ENCODE measurements around the gene RAE1.
"Not testable (repeated sequence)": the region's sequence is repeated elsewhere in the genome, so short reads cannot be mapped to it uniquely, and the experiment has no call there.

The RAE1 gene

DNA sequence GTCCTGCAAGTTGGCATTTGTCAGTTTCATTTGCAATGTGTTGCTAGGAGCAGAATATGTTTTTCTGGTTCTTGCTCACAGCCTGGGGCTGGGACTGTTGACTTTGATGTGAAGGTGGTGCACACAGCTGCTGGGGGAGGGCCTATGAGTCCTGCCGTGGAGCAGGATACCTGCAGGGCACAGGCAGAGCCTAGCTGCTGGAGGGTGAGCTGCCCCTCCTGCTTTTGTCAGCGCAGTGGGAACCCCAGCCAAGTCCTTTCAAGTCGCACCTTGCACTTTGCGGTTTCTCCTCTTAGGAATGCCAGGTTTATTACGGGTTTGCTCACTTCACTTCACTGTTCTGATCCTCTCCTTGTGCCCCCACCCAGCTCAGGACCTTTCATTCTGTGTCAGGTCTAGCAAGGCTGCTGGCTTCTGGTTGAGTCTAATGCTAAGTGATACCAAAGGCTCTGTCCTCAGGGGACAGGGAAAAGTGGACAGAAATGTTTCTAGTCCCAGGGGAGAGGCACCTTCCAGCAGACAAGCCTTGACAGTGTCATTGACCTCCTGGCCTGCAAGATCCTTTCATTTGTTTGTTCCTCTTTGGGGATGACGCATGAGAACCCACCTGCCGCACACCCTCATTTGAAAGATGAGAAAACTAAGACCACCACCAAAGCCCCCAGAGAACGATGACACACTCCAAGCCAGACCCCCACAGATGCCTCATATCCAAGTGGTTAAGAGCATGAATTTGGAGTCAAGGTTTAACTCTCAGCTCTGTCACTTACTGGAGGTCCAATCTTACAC, 24.2 kb upstream of the RAE1 start:
- no peak for DNase-seq (ENCODE audit: low read depth in 2 of 2)

GRCh38 chr20:57327820-57328219, 23.2 kb upstream of the RAE1 start:
- no peak for DNase-seq (ENCODE audit: low read depth in 2 of 2)

GRCh38 chr20:57329608-57330221, 21.3 kb upstream of the RAE1 start, which contains the start of gene SPO11:
Gene SPO11 (plus strand): TSS chr20:57329803. CDS start chr20:57329868, 65 bp downstream.
- DNase-seq (ENCODE audit: low read depth in 2 of 2), result no peak

GRCh38 chr20:57330998-57331397, 20.1 kb upstream of the RAE1 start:
- DNase-seq (ENCODE audit: low read depth in 2 of 2), result no peak

- no peak for DNase-seq (ENCODE audit: low read depth in 2 of 2)
Measured at GRCh38 chr20:57332105-57333089, 18.7 kb upstream of the RAE1 start.

- DNase-seq (ENCODE audit: low read depth in 2 of 2), result no peak
Measured at GRCh38 chr20:57335392-57335791, 15.7 kb upstream of the RAE1 start.

GRCh38 chr20:57341663-57342062, 9.4 kb upstream of the RAE1 start:
- no peak for DNase-seq (ENCODE audit: low read depth in 2 of 2)

- no peak for DNase-seq (ENCODE audit: low read depth in 2 of 2)
Measured at GRCh38 chr20:57342829-57343228, 8.2 kb upstream of the RAE1 start.

GRCh38 chr20:57346477-57346876, 4.6 kb upstream of the RAE1 start:
- peak in 1 of 2 donors; percentile 57 for DNase-seq (ENCODE audit: low read depth in 2 of 2)

DNA sequence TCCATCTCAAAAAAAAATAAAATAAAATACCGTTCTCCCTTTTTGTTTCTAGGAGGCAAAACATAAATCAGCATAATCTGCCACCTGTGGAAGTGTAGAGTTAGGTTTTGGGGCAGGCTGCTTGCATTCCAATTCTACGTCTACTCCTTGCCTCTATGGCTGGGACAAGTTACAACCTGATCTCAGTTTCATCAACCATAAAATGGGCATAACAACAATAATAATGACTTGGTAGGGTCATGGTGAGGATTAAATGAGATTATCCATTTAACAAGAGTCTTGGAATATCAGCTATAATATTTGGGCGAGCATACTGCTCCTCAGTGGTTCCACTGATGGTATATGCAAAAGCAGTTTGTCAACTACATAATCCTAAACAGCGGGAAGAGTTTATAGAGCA, 3.7 kb upstream of the RAE1 start:
- no peak for DNase-seq (ENCODE audit: low read depth in 2 of 2)

DNA sequence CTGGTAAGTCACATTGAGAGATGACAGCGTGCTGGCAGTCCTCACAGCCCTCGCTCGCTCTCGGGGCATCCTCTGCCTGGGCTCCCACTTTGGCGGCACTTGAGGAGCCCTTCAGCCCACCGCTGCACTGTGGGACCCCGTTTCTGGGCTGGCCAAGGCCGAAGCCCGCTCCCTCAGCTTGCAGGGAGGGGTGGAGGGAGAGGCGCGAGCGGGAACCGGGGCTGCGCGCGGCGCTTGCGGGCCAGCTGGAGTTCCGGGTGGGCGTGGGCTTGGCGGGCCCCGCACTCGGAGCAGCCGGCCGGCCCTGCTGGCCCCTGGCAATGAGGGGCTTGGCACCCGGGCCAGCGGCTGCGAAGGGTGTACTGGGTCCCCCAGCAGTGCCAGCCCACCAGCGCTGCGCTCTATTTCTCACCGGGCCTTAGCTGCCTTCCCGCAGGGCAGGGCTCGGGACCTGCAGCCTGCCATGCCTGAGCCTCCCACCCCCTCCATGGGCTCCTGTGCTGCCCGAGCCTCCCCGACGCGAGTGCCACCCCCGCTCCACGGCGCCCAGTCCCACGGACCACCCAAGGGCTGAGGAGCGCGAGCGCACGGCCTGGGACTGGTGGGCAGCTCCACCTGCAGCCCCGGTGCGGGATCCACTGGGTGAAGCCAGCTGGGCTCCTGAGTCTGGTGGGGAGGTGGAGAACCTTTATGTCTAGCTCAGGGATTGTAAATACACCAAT, 2.7 kb upstream of the RAE1 start:
- DNase-seq (ENCODE audit: low read depth in 2 of 2), result not testable (repeated sequence)

DNA sequence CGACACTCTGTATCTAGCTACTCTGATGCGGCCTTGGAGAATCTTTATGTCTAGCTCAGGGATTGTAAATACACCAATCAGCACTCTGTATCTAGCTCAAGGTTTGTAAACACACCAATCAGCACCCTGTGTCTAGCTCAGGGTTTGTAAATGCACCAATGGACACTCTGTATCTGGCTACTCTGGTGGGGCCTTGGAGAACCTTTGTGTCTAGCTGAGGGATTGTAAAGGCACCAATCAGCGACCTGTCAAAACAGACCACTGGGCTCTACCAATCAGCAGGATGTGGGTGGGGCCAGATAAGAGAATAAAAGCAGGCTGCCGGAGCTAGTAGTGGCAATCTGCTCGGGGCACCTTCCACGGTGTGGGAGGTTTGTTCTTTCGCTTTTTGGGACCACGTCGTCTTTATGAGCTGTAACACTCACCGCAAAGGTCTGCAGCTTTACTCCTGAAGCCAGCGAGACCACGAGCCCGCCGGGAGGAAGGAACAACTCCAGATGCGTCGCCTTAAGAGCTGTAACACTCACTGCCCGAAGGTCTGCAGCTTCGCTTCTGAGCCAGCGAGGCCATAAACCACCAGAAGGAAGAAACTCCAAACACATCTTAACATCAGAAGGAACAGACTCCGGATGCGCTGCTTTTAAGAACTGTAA, 2.0 kb upstream of the RAE1 start:
- DNase-seq (ENCODE audit: low read depth in 2 of 2), result not testable (repeated sequence)

- DNase-seq (ENCODE audit: low read depth in 2 of 2), result no peak
Measured at GRCh38 chr20:57350081-57350710, 859 bp upstream of the RAE1 start.

DNA sequence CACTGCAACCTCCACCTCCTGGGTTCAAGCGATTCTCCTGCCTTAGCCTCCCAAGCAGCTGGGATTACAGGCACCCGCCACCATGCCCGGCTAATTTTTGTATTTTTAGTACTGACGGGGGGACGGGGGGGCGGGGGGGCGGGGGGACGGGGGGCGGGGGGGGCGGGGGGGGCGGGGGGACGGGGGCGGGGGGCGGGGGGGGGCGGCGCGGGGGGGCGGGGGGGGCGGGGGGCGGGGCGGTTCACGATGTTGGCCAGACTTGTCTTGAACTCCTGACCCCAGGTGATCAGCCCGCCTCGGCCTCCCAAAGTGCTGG, 371 bp upstream of the RAE1 start:
- DNase-seq (ENCODE audit: low read depth in 2 of 2), result not testable (repeated sequence)

- DNase-seq (ENCODE audit: low read depth in 2 of 2), result no peak
Measured at GRCh38 chr20:57352305-57352704, 1.2 kb downstream of the RAE1 start.

DNA sequence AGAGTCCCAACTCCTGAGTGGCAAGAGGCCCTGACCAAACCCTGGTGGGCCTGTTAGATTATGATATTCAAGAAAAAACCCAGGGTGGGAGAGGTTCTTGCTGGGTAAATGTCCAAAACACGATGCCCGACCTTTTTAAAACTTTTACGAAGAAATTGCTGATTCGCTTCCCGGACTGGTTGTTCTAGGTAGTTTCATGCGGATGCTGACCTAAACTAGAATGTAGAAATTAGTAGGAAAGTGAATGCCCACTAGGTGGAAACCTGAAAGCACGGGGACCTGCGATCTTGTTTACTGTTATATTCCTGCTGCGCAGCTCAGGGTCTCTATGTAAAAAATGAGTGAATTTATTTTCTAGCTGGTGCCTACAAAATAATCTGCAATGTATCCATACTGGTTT, 2.3 kb downstream of the RAE1 start:
- no peak for DNase-seq (ENCODE audit: low read depth in 2 of 2)

DNA sequence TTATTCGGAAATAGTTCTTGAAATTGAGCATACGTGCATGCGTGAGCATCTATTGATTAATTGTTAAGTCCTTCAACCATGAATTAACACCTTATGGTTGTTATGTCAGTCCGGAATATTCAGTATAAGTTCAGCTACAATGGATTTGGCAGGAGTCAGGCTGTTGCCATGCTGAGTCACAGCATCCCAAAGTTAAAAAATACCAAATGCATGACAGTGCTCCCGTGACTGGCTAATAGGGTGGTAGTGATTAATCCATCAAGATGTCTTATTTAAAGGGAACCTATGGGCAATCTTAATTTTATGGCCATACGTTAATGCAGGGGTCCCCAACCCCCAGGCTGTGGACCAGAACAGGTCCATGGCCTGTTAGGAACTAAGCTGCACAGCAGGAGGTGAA, 10.5 kb downstream of the RAE1 start:
- no peak for DNase-seq (ENCODE audit: low read depth in 2 of 2)

GRCh38 chr20:57364451-57364850, 13.4 kb downstream of the RAE1 start:
- no peak for DNase-seq (ENCODE audit: low read depth in 2 of 2)

DNA sequence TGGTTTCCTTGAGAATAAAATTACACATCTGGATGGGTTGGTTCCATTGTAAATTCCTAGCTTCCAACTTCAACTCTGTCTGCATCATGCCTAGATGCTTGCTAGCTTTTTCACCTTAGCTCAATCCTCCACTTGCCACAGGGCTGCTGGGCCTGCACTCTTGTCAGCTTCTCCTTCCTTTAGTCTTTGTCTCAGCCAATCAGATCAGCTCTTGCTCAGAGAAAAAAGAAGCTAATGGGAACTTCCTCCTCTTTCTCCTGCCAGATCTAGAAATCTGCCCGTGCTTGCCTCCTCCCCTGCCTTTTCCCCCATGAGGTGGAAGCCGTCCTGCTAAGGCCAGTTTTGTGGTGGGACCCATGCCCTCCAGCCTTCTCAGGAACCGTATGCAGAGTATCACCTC, 18.5 kb downstream of the RAE1 start:
- no peak for DNase-seq (ENCODE audit: low read depth in 2 of 2)

GRCh38 chr20:57370316-57370715, 19.3 kb downstream of the RAE1 start:
- no peak for DNase-seq (ENCODE audit: low read depth in 2 of 2)

- no peak for DNase-seq (ENCODE audit: low read depth in 2 of 2)
Measured at GRCh38 chr20:57371363-57371762, 20.3 kb downstream of the RAE1 start.
